ENCODE results near the gene PGM2L1. TPM values are rescaled to one million over a fixed set of nuclear protein-coding genes. Genes with fewer than 3 reads are reported as not detected.

The PGM2L1 gene
- polyA plus RNA-seq = 6.7 TPM
- long read RNA-seq, donor 1, full-length matches to known transcripts = 1 of 1 reads
- long read RNA-seq, donor 1, partial matches to known transcripts = 0 of 1 reads
- long read RNA-seq, donor 1, other reads (novel, unspliced or antisense) = 0 of 1 reads
- long read RNA-seq, donor 2, full-length matches to known transcripts = 2 of 2 reads
- long read RNA-seq, donor 2, partial matches to known transcripts = 0 of 2 reads
- long read RNA-seq, donor 2, other reads (novel, unspliced or antisense) = 0 of 2 reads
- long read RNA-seq, donor 3 = 0 reads
- long read RNA-seq, donor 4 = 0 reads
- long read RNA-seq, donor 5, full-length matches to known transcripts = 1 of 1 reads
- long read RNA-seq, donor 5, partial matches to known transcripts = 0 of 1 reads
- long read RNA-seq, donor 5, other reads (novel, unspliced or antisense) = 0 of 1 reads
- long read RNA-seq, donor 6, full-length matches to known transcripts = 3 of 3 reads
- long read RNA-seq, donor 6, partial matches to known transcripts = 0 of 3 reads
- long read RNA-seq, donor 6, other reads (novel, unspliced or antisense) = 0 of 3 reads
- long read RNA-seq, donor 7, full-length matches to known transcripts = 2 of 2 reads
- long read RNA-seq, donor 7, partial matches to known transcripts = 0 of 2 reads
- long read RNA-seq, donor 7, other reads (novel, unspliced or antisense) = 0 of 2 reads
- long read RNA-seq, donor 8 = 0 reads
- long read RNA-seq, donor 9 = 0 reads
- long read RNA-seq, donor 10, full-length matches to known transcripts = 5 of 5 reads
- long read RNA-seq, donor 10, partial matches to known transcripts = 0 of 5 reads
- long read RNA-seq, donor 10, other reads (novel, unspliced or antisense) = 0 of 5 reads
- long read RNA-seq, donor 11 = 0 reads

DNA sequence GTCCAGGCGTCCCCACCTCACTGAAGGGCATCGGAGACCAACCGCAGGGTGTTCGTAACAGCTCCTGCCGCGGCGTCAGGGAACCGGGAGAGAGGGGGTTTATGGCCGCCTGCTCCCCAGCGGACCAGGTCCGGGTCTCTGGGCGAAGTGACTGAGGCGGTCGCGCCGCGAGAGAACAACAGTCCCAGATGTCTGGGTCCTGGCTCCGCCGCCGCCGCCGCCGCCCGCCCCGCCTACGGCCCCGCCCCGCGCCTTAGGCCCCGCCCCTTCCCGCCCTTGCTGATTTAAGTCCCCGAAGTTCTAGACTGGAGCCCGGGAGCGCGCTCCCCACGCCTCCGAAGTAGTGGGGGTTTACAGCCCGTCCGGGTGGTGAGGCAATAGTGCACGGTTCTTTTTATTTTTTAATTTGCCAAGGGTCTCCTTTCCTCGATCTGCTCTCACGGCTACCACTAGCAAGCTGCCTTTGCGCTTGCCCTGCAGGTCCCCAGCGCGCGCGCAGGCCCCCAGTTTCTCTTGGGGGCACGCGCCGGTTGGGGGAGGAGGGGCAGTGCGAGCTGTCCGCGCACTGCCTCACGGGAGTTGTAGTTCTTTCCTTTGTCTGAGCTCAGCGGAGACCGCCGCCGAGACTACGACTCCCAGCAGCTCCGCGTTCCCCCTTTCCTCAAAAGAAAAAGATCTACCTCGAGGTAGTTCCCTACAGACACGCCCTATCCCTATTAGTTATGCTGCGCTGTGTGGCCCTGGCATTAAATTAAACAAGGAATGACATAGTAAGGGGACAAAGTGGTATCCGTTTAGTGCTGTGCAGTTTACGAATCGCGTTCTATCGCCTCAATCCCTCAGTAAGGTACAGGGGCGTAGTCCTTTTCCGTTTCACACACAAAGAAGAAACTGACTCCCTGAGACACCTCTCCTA is at the start of gene PGM2L1:
PGM2L1 (minus strand) TSS at position 190 of the 916 bp plus-strand sequence. CDS start 272 bp downstream, outside the sequence.
- Histone ChIP-seq H3K27ac (ENCODE audit: low read length) (peak within 1 kb of the TSS; percentile 94), H3K36me3 (ENCODE audit: control insufficient read depth, insufficient read depth, low read length) (no peaks in the 10 kb centered on the region), H3K9me3 (ENCODE audit: control insufficient read depth, low read depth, low read length) (no peaks in the 10 kb centered on the region), H3K4me3 (ENCODE audit: low read length) (peak within 1 kb of the TSS; percentile 93), H3K4me1 (ENCODE audit: control insufficient read depth, insufficient read depth, low read length) (no peaks in the 10 kb centered on the region), H3K27me3 (ENCODE audit: control insufficient read depth, insufficient read depth, low read length) (no peaks in the 10 kb centered on the region)
- peak; percentile 97 to 98 for DNase-seq
- WGBS (ENCODE audit: insufficient coverage, low lambda C conversion rate) = no CpG with 5 or more reads among the region's 71 CpGs

GRCh38 chr11:74447720-74448119 is 49.5 kb upstream of the PGM2L1 start:
- Histone ChIP-seq H3K4me3 (ENCODE audit: low read length) (no peak overlapping the region), H3K36me3 (ENCODE audit: control insufficient read depth, insufficient read depth, low read length) (no peaks in the 10 kb centered on the region), H3K27ac (ENCODE audit: low read length) (no peak overlapping the region), H3K4me1 (ENCODE audit: control insufficient read depth, insufficient read depth, low read length) (peaks cover 7% of the 10 kb centered on the region), H3K27me3 (ENCODE audit: control insufficient read depth, insufficient read depth, low read length) (no peaks in the 10 kb centered on the region), H3K9me3 (ENCODE audit: control insufficient read depth, low read depth, low read length) (no peaks in the 10 kb centered on the region)
- no peak for DNase-seq

DNA sequence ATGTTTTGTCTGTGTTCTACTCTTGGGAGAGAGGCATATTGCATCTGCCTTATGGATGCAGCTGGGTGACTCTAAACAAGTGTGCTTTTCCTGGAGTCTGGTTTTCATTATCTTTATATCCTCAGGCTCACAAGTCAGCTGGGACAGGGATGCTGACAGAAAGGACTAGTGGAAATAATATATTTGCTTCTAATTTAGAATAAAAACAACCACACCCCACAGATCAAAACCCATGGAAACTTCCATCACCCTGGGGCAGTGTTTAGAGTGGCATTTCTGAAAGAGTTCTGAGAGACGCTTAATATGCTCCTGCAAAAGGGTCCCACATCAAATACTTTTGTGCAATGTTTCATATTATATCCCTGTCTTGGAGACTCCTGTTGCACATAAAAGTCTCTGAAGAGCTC is 48.3 kb upstream of the PGM2L1 start:
- Histone ChIP-seq H3K9me3 (ENCODE audit: control insufficient read depth, low read depth, low read length) (no peaks in the 10 kb centered on the region), H3K27ac (ENCODE audit: low read length) (no peak overlapping the region), H3K27me3 (ENCODE audit: control insufficient read depth, insufficient read depth, low read length) (no peaks in the 10 kb centered on the region), H3K4me1 (ENCODE audit: control insufficient read depth, insufficient read depth, low read length) (peaks cover 13% of the 10 kb centered on the region), H3K36me3 (ENCODE audit: control insufficient read depth, insufficient read depth, low read length) (no peaks in the 10 kb centered on the region), H3K4me3 (ENCODE audit: low read length) (no peak overlapping the region)
- WGBS (ENCODE audit: insufficient coverage, low lambda C conversion rate) = no CpG with 5 or more reads among the region's 1 CpG
- no peak for DNase-seq

DNA sequence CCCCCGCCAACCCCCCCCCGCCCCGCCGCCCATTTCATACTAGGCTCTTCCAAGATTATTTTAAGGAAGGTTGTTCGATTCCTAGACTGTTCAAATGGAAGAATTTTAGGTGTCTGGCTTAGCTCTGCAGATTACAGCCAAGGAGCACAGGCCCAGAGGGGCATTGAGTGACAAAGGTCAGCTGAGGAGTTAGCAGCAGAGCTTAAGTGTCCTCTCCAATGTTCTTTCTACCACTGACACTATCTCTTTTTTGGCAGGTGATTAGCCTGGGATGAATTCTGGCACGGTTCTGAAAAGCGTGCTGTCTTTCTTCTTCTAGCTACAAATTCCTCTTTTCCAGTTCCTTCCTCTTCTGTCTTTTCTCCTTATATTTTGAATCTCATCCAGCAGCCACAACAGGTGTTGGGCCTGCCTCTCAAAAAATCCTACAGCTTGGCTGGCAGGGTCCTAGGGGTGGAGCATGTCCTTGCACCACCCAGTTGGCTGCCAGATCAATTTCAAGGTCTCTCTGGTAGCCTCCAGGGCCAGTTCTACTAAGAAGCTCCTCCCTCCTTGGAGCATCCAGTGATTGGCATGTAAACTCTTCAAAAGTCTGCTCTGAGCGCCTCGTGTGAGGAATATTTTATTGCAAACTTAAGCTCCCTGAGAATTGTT is 46.1 kb upstream of the PGM2L1 start:
- no CpG with 5 or more reads among the region's 9 CpGs for WGBS (ENCODE audit: insufficient coverage, low lambda C conversion rate)
- no peaks in the 10 kb centered on the region for H3K27me3 ChIP-seq (ENCODE audit: control insufficient read depth, insufficient read depth, low read length)
- H3K4me3 ChIP-seq (ENCODE audit: low read length) = no peak overlapping the region
- no peak for DNase-seq
- no peak overlapping the region for H3K27ac ChIP-seq (ENCODE audit: low read length)
- H3K36me3 ChIP-seq (ENCODE audit: control insufficient read depth, insufficient read depth, low read length) = no peaks in the 10 kb centered on the region
- H3K9me3 ChIP-seq (ENCODE audit: control insufficient read depth, low read depth, low read length) = no peaks in the 10 kb centered on the region
- peaks cover 13% of the 10 kb centered on the region for H3K4me1 ChIP-seq (ENCODE audit: control insufficient read depth, insufficient read depth, low read length)

- 52% methylated on average over 2 of the region's 8 CpGs for WGBS (ENCODE audit: insufficient coverage, low lambda C conversion rate)
- Histone ChIP-seq H3K9me3 (ENCODE audit: control insufficient read depth, low read depth, low read length) (no peaks in the 10 kb centered on the region), H3K36me3 (ENCODE audit: control insufficient read depth, insufficient read depth, low read length) (no peaks in the 10 kb centered on the region), H3K27me3 (ENCODE audit: control insufficient read depth, insufficient read depth, low read length) (no peaks in the 10 kb centered on the region), H3K27ac (ENCODE audit: low read length) (peak overlapping the region; percentile 25), H3K4me1 (ENCODE audit: control insufficient read depth, insufficient read depth, low read length) (peaks cover 13% of the 10 kb centered on the region), H3K4me3 (ENCODE audit: low read length) (no peak overlapping the region)
- DNase-seq = no peak
Observed at GRCh38 chr11:74443071-74443864, 45.0 kb upstream of the PGM2L1 start.

GRCh38 chr11:74442636-74443035 is 44.4 kb upstream of the PGM2L1 start:
- Histone ChIP-seq H3K4me3 (ENCODE audit: low read length) (no peak overlapping the region), H3K27ac (ENCODE audit: low read length) (peak overlapping the region; percentile 39), H3K4me1 (ENCODE audit: control insufficient read depth, insufficient read depth, low read length) (peaks cover 13% of the 10 kb centered on the region), H3K36me3 (ENCODE audit: control insufficient read depth, insufficient read depth, low read length) (no peaks in the 10 kb centered on the region), H3K27me3 (ENCODE audit: control insufficient read depth, insufficient read depth, low read length) (no peaks in the 10 kb centered on the region), H3K9me3 (ENCODE audit: control insufficient read depth, low read depth, low read length) (no peaks in the 10 kb centered on the region)
- peak in 1 of 2 donors; percentile 74 for DNase-seq
- no CpG with 5 or more reads among the region's 3 CpGs for WGBS (ENCODE audit: insufficient coverage, low lambda C conversion rate)

DNA sequence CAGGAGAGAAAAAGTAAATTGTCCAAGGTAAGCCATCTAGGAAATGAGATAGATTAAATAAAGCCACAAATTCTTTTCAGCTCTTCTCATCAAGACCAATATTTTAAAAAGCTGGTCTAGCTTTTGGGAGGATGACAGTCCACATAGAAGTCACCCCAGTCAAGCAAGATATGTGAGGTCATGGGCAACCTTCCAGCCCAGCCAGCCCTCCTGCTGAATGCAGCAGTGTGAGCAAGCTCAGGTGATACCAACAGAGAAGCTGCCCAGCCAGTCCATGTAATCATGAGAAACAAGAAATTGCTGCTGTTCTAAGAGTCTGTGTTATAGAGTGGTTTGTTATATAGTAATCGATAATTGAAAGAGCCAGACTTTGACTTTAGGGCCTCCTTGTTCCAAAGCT is 40.4 kb upstream of the PGM2L1 start:
- no peak overlapping the region for H3K27ac ChIP-seq (ENCODE audit: low read length)
- 100% methylated on average over 1 of the region's 1 CpG for WGBS (ENCODE audit: insufficient coverage, low lambda C conversion rate)
- H3K27me3 ChIP-seq (ENCODE audit: control insufficient read depth, insufficient read depth, low read length) = no peaks in the 10 kb centered on the region
- no peaks in the 10 kb centered on the region for H3K36me3 ChIP-seq (ENCODE audit: control insufficient read depth, insufficient read depth, low read length)
- no peaks in the 10 kb centered on the region for H3K9me3 ChIP-seq (ENCODE audit: control insufficient read depth, low read depth, low read length)
- DNase-seq = no peak
- H3K4me1 ChIP-seq (ENCODE audit: control insufficient read depth, insufficient read depth, low read length) = peaks cover 13% of the 10 kb centered on the region
- no peak overlapping the region for H3K4me3 ChIP-seq (ENCODE audit: low read length)

GRCh38 chr11:74437441-74438042 is 39.3 kb upstream of the PGM2L1 start:
- H3K9me3 ChIP-seq (ENCODE audit: control insufficient read depth, low read depth, low read length) = no peaks in the 10 kb centered on the region
- DNase-seq = no peak
- no peak overlapping the region for H3K27ac ChIP-seq (ENCODE audit: low read length)
- no peak overlapping the region for H3K4me3 ChIP-seq (ENCODE audit: low read length)
- WGBS (ENCODE audit: insufficient coverage, low lambda C conversion rate) = no CpG with 5 or more reads among the region's 1 CpG
- no peaks in the 10 kb centered on the region for H3K36me3 ChIP-seq (ENCODE audit: control insufficient read depth, insufficient read depth, low read length)
- no peaks in the 10 kb centered on the region for H3K27me3 ChIP-seq (ENCODE audit: control insufficient read depth, insufficient read depth, low read length)
- H3K4me1 ChIP-seq (ENCODE audit: control insufficient read depth, insufficient read depth, low read length) = peaks cover 4% of the 10 kb centered on the region

- no peaks in the 10 kb centered on the region for H3K36me3 ChIP-seq (ENCODE audit: control insufficient read depth, insufficient read depth, low read length)
- no peaks in the 10 kb centered on the region for H3K27me3 ChIP-seq (ENCODE audit: control insufficient read depth, insufficient read depth, low read length)
- peak; percentile 16 to 49 for DNase-seq
- H3K4me1 ChIP-seq (ENCODE audit: control insufficient read depth, insufficient read depth, low read length) = no peaks in the 10 kb centered on the region
- no peak overlapping the region for H3K27ac ChIP-seq (ENCODE audit: low read length)
- H3K4me3 ChIP-seq (ENCODE audit: low read length) = no peak overlapping the region
- 17% methylated on average over 1 of the region's 7 CpGs for WGBS (ENCODE audit: insufficient coverage, low lambda C conversion rate)
- no peaks in the 10 kb centered on the region for H3K9me3 ChIP-seq (ENCODE audit: control insufficient read depth, low read depth, low read length)
Observed at GRCh38 chr11:74434528-74434927, 36.3 kb upstream of the PGM2L1 start.
